Neural progenitor cell (in vitro differentiated cells): ENCODE measurements around the gene CD46. TPM values are rescaled to one million over a fixed set of nuclear protein-coding genes. Genes with fewer than 3 reads are reported as not detected.

Experiments used
- DNase-seq: peaks from one replicate; pipeline ENCODE4 v3.0.0-alpha.2; 2016; ENCODE audit warnings: low spot score
- H2AFZ ChIP-seq: fragments of 200-600 bp; sonication (generic); replicated peaks from 2 replicates; pipeline ENCODE4 v1.6.1; 2016; ENCODE audit warnings: antibody characterized with exemption
- H3F3A ChIP-seq: fragments of 200-600 bp; sonication (generic); 2 replicates; pipeline ENCODE4 v1.6.1; 2016; ENCODE audit warnings: antibody characterized with exemption, low read depth
- H3K27ac ChIP-seq: fragments of 200-600 bp; sonication (generic); 2 replicates; pipeline ENCODE4 v1.5.1; 2016; ENCODE audit warnings: mild to moderate bottlenecking
- H3K27me3 ChIP-seq: fragments of 200-600 bp; sonication (generic); 2 replicates; pipeline ENCODE4 v1.6.1; 2016; ENCODE audit warnings: mild to moderate bottlenecking, moderate library complexity
- H3K36me3 ChIP-seq: fragments of 200-600 bp; sonication (generic); 2 replicates; pipeline ENCODE4 v1.5.1; 2016
- H3K4me1 ChIP-seq: fragments of 200-600 bp; sonication (generic); 2 replicates; pipeline ENCODE4 v1.6.1; 2016; ENCODE audit warnings: mixed run types
- H3K4me2 ChIP-seq: fragments of 200-600 bp; sonication (generic); 2 replicates; pipeline ENCODE4 v1.6.1; 2016
- H3K4me3 ChIP-seq: fragments of 200-600 bp; sonication (generic); 2 replicates; pipeline ENCODE4 v1.5.1; 2016
- H3K79me2 ChIP-seq: fragments of 200-600 bp; sonication (generic); 2 replicates; pipeline ENCODE4 v1.6.1; 2016; ENCODE audit warnings: low read depth
- H3K9ac ChIP-seq: fragments of 200-600 bp; sonication (generic); 2 replicates; pipeline ENCODE4 v1.6.1; 2016
- H3K9me3 ChIP-seq: fragments of 200-600 bp; sonication (generic); 2 replicates; pipeline ENCODE4 v1.5.1; 2016; ENCODE audit warnings: low read depth
- H4K20me1 ChIP-seq: fragments of 200-600 bp; sonication (generic); 2 replicates; pipeline ENCODE4 v1.6.1; 2016; ENCODE audit warnings: low read depth
- H3K27ac Mint-ChIP-seq: 3 replicates; pipeline ENCODE4 v1.8.0; 2021; ENCODE audit warnings: mixed read lengths
- H3K27me3 Mint-ChIP-seq: 2 replicates; pipeline ENCODE4 v1.8.0; 2022; ENCODE audit warnings: low read depth, mild to moderate bottlenecking, inconsistent platforms, moderate library complexity, mixed read lengths; ENCODE audit not compliant: insufficient read depth
- H3K36me3 Mint-ChIP-seq: 3 replicates; pipeline ENCODE4 v1.8.0; 2021; ENCODE audit warnings: mixed read lengths
- H3K4me1 Mint-ChIP-seq: 3 replicates; pipeline ENCODE4 v1.8.0; 2021; ENCODE audit warnings: mixed read lengths
- H3K4me3 Mint-ChIP-seq: 3 replicates; pipeline ENCODE4 v1.8.0; 2021; ENCODE audit warnings: mild to moderate bottlenecking, moderate library complexity, mixed read lengths
- H3K9me3 Mint-ChIP-seq: 3 replicates; pipeline ENCODE4 v1.8.0; 2020; ENCODE audit warnings: mixed read lengths
- EZH2 ChIP-seq: fragments of 200-600 bp; sonication (generic); IDR thresholded peaks from 2 replicates; pipeline ENCODE4 v1.6.1; 2017; ENCODE audit warnings: antibody characterized with exemption, mild to moderate bottlenecking, moderate library complexity
- EZH2phosphoT487 ChIP-seq: fragments of 200-600 bp; sonication (generic); IDR thresholded peaks from 2 replicates; pipeline ENCODE4 v1.6.1; 2017; ENCODE audit warnings: antibody characterized with exemption
- total RNA-seq: library from RNA; depleted of rRNA; stranded (reverse); fragments of >200 nt; gene quantifications from 2 replicates; pipeline ENCODE4 v1.2.3, GENCODE V29; 2015; ENCODE audit warnings: low replicate concordance
- TF ChIP-seq, protein P1 (sequence below): fragments of 200-600 bp; sonication (generic); IDR thresholded peaks from 2 replicates; pipeline ENCODE4 v1.5.1; 2017; ENCODE audit warnings: antibody characterized with exemption, mild to moderate bottlenecking

Gene CD46
- total RNA-seq, 1 donor from 2014 or later: 186 TPM

GRCh38 chr1:207831517-207832327, 79.9 kb downstream of the CD46 start:
- Histone ChIP-seq H3K36me3 (no peaks in the 10 kb centered on the region), H3F3A (no peaks in the 10 kb centered on the region), H4K20me1 (no peaks in the 10 kb centered on the region), H2AFZ (no peak overlapping the region), H3K9me3 (no peaks in the 10 kb centered on the region), H3K79me2 (no peaks in the 10 kb centered on the region), H3K4me2 (no peak overlapping the region), H3K4me3 (no peak overlapping the region), H3K27me3 (no peaks in the 10 kb centered on the region), H3K4me1 (no peaks in the 10 kb centered on the region), H3K27ac (no peak overlapping the region), H3K9ac (no peak overlapping the region)
- H3K4me1 Mint-ChIP-seq: peaks cover 5% of the 10 kb centered on the region
- peaks cover 2% of the 10 kb centered on the region for H3K27me3 Mint-ChIP-seq
- H3K4me3 Mint-ChIP-seq: no peak overlapping the region
- peaks cover 7% of the 10 kb centered on the region for H3K36me3 Mint-ChIP-seq
- no peak for DNase-seq
- H3K27ac Mint-ChIP-seq: peak overlapping the region; percentile 51
- TF ChIP-seq EZH2: no peak
- no peak for TF ChIP-seq EZH2phosphoT487
- TF ChIP-seq, protein P1, sequence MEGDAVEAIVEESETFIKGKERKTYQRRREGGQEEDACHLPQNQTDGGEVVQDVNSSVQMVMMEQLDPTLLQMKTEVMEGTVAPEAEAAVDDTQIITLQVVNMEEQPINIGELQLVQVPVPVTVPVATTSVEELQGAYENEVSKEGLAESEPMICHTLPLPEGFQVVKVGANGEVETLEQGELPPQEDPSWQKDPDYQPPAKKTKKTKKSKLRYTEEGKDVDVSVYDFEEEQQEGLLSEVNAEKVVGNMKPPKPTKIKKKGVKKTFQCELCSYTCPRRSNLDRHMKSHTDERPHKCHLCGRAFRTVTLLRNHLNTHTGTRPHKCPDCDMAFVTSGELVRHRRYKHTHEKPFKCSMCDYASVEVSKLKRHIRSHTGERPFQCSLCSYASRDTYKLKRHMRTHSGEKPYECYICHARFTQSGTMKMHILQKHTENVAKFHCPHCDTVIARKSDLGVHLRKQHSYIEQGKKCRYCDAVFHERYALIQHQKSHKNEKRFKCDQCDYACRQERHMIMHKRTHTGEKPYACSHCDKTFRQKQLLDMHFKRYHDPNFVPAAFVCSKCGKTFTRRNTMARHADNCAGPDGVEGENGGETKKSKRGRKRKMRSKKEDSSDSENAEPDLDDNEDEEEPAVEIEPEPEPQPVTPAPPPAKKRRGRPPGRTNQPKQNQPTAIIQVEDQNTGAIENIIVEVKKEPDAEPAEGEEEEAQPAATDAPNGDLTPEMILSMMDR: no peak
- H3K9me3 Mint-ChIP-seq: no peaks in the 10 kb centered on the region

DNA sequence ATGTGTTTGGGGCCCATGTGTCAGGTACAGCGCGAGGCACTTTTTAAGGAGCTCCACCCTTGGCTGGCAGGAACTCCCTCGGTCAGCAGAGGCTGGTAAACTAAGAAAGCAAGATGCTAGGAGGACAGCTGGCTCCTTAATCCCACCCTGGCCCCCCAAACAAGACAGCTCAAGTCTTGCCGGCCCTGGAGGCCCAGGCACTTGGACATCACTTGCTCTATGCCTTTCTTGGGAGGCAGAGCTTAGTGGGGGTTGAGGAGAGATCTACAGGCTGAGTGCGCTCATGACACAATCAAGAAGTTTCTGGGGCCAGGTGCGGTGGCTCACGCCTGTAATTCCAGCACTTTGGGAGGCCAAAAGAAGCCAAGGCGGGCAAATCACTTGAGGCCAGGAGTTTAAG, 80.9 kb downstream of the CD46 start:
- no peak for DNase-seq
- H3K36me3 ChIP-seq: no peaks in the 10 kb centered on the region
- H3K4me1 Mint-ChIP-seq: peaks cover 5% of the 10 kb centered on the region
- H3K4me3 Mint-ChIP-seq: no peak overlapping the region
- H3K9me3 ChIP-seq: no peaks in the 10 kb centered on the region
- H3K27ac ChIP-seq: no peak overlapping the region
- H3F3A ChIP-seq: no peaks in the 10 kb centered on the region
- no peak overlapping the region for H2AFZ ChIP-seq
- no peak overlapping the region for H3K4me2 ChIP-seq
- no peak overlapping the region for H3K4me3 ChIP-seq
- H3K27ac Mint-ChIP-seq: no peak overlapping the region
- no peaks in the 10 kb centered on the region for H3K9me3 Mint-ChIP-seq
- H4K20me1 ChIP-seq: no peaks in the 10 kb centered on the region
- H3K9ac ChIP-seq: no peak overlapping the region
- no peaks in the 10 kb centered on the region for H3K27me3 ChIP-seq
- H3K4me1 ChIP-seq: no peaks in the 10 kb centered on the region
- TF ChIP-seq EZH2 (no peak), EZH2phosphoT487 (no peak)
- TF ChIP-seq, protein P1: no peak
- peaks cover 11% of the 10 kb centered on the region for H3K36me3 Mint-ChIP-seq
- H3K27me3 Mint-ChIP-seq: peaks cover 2% of the 10 kb centered on the region
- H3K79me2 ChIP-seq: no peaks in the 10 kb centered on the region

DNA sequence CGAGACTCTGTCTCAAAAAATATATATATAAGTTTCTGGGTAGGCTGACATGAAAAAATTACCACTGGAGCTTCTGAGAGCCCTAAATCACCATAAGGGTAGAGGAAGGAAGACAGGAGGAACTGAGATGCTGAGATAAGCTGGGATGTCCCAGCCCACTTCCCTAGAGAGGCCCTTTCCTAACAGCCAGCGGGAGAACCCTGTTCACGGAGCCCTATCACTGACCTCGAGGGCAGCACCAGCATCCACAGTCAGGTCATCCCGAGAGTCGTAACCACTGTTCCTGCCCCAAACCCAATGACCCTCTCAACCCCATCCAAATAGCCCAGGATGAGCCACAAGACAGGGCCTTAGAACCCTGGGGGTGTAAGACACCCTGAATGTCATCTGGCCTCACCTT, 81.5 kb downstream of the CD46 start:
- no peak overlapping the region for H3K4me3 ChIP-seq
- H4K20me1 ChIP-seq: no peaks in the 10 kb centered on the region
- peaks cover 11% of the 10 kb centered on the region for H3K36me3 Mint-ChIP-seq
- no peaks in the 10 kb centered on the region for H3K27me3 ChIP-seq
- TF ChIP-seq EZH2: no peak
- TF ChIP-seq, protein P1: no peak
- H3K9me3 Mint-ChIP-seq: no peaks in the 10 kb centered on the region
- no peak overlapping the region for H3K4me3 Mint-ChIP-seq
- no peak overlapping the region for H3K27ac Mint-ChIP-seq
- DNase-seq: no peak
- H3K9me3 ChIP-seq: no peaks in the 10 kb centered on the region
- no peak overlapping the region for H3K4me2 ChIP-seq
- peaks cover 5% of the 10 kb centered on the region for H3K4me1 Mint-ChIP-seq
- H3F3A ChIP-seq: no peaks in the 10 kb centered on the region
- H3K27ac ChIP-seq: no peak overlapping the region
- H3K4me1 ChIP-seq: no peaks in the 10 kb centered on the region
- H3K36me3 ChIP-seq: no peaks in the 10 kb centered on the region
- H3K27me3 Mint-ChIP-seq: peaks cover 2% of the 10 kb centered on the region
- no peaks in the 10 kb centered on the region for H3K79me2 ChIP-seq
- H3K9ac ChIP-seq: no peak overlapping the region
- no peak overlapping the region for H2AFZ ChIP-seq
